GM15510 (cell line): ENCODE data around the gene CSNK1G3.

Experiments used
- POLR2A ChIP-seq: IDR thresholded peaks from 3 replicates; pipeline ENCODE4 v1.6.1; 2011; ENCODE audit warnings: borderline replicate concordance; ENCODE audit not compliant: insufficient read length; ENCODE audit errors: extremely low read depth

The CSNK1G3 gene

GRCh38 chr5:123585871-123586270 is 73.9 kb downstream of the CSNK1G3 start:
- no peak for TF ChIP-seq POLR2A

- no peak for TF ChIP-seq POLR2A
Measured at GRCh38 chr5:123594434-123594833, 82.5 kb downstream of the CSNK1G3 start.

GRCh38 chr5:123597018-123597417 is 85.0 kb downstream of the CSNK1G3 start:
- TF ChIP-seq POLR2A, result no peak

GRCh38 chr5:123598028-123598689 is 86.2 kb downstream of the CSNK1G3 start:
- TF ChIP-seq POLR2A, result no peak

GRCh38 chr5:123599171-123599570 is 87.2 kb downstream of the CSNK1G3 start:
- TF ChIP-seq POLR2A, result no peak

- TF ChIP-seq POLR2A, result no peak
Measured at GRCh38 chr5:123601610-123602009, 89.6 kb downstream of the CSNK1G3 start.

GRCh38 chr5:123605822-123606221 is 93.8 kb downstream of the CSNK1G3 start:
- no peak for TF ChIP-seq POLR2A

- TF ChIP-seq POLR2A, result no peak
Measured at GRCh38 chr5:123610209-123610608, 98.2 kb downstream of the CSNK1G3 start.

GRCh38 chr5:123610665-123611405 is 98.9 kb downstream of the CSNK1G3 start:
- TF ChIP-seq POLR2A, result no peak

GRCh38 chr5:123611406-123611709 is 99.4 kb downstream of the CSNK1G3 start:
- TF ChIP-seq POLR2A, result no peak

GRCh38 chr5:123617561-123617960 is 105.6 kb downstream of the CSNK1G3 start:
- no peak for TF ChIP-seq POLR2A

- no peak for TF ChIP-seq POLR2A
Measured at GRCh38 chr5:123626051-123626450, 114.1 kb downstream of the CSNK1G3 start.

- no peak for TF ChIP-seq POLR2A
Measured at GRCh38 chr5:123628860-123629544, 117.0 kb downstream of the CSNK1G3 start.

GRCh38 chr5:123636006-123636405 is 124.0 kb downstream of the CSNK1G3 start:
- TF ChIP-seq POLR2A, result no peak

GRCh38 chr5:123639244-123639643 is 127.3 kb downstream of the CSNK1G3 start:
- TF ChIP-seq POLR2A, result no peak
